CD4-positive, alpha-beta T cell (primary cell): ENCODE results near the gene HPD. TPM values are rescaled to one million over a fixed set of nuclear protein-coding genes. Genes with fewer than 3 reads are reported as not detected.
"Not testable (repeated sequence)": the region's sequence is repeated elsewhere in the genome, so short reads cannot be mapped to it uniquely, and the experiment has no call there.

Experiments
- ATAC-seq: fragments of 200-7000 bp; cut with Tn5 transposase; one replicate; pipeline ENCODE4 v1.10.0; 2022; ENCODE audit warnings: mild to moderate bottlenecking; ENCODE audit not compliant: poor library complexity
- CTCF ChIA-PET: fragments of 350-600 bp; sonication (Branson Sonifier 250); formaldehyde crosslinking; loops from one replicate; lab custom pipeline; 2021; ENCODE audit warnings: antibody characterized with exemption, inconsistent platforms; lab: Charles Lee
- POLR2A ChIA-PET: fragments of 350-600 bp; sonication (Branson Sonifier 250); formaldehyde crosslinking; loops from one replicate; lab custom pipeline; 2021; ENCODE audit warnings: antibody characterized with exemption, inconsistent platforms; lab: Charles Lee
- DNase-seq, 14 experiments: peaks; one replicate each; pipeline ENCODE4 v3.0.0-alpha.2; 2013 to 2020; ENCODE audit warnings: mixed read lengths in 2 of 14
- H3K27ac ChIP-seq, 2 donors: one replicate each; pipeline versions ENCODE4 v1.5.1 to v1.7.0; 2013; ENCODE audit warnings: low read length in 2 of 2, low read depth in 1 of 2, mild to moderate bottlenecking in 1 of 2
- H3K27me3 ChIP-seq, 2 experiments: 1 replicate in 1 of 2; 2 replicates in 1 of 2; pipeline versions ENCODE4 v1.6.1 to v1.7.0; 2013; ENCODE audit warnings: low read length in 2 of 2, control low read depth in 1 of 2, mild to moderate bottlenecking in 1 of 2, moderate library complexity in 1 of 2; ENCODE audit not compliant: insufficient read depth in 2 of 2, control insufficient read depth in 1 of 2
- H3K36me3 ChIP-seq: one replicate; pipeline ENCODE4 v1.6.1; 2013; ENCODE audit warnings: low read length, control low read depth; ENCODE audit not compliant: insufficient read depth
- H3K4me1 ChIP-seq: one replicate; pipeline ENCODE4 v1.6.1; 2013; ENCODE audit warnings: low read length, control low read depth; ENCODE audit not compliant: insufficient read depth
- H3K4me3 ChIP-seq: one replicate; pipeline ENCODE4 v1.5.1; 2013; ENCODE audit warnings: mild to moderate bottlenecking, low read length, moderate library complexity
- H3K9me3 ChIP-seq, 2 experiments: 1 replicate in 1 of 2; 2 replicates in 1 of 2; pipeline versions ENCODE4 v1.6.1 to v1.7.0; 2013; ENCODE audit warnings: low read length in 2 of 2, mild to moderate bottlenecking in 2 of 2, control low read depth in 1 of 2, moderate library complexity in 1 of 2; ENCODE audit not compliant: control insufficient read depth in 1 of 2, insufficient read depth in 1 of 2
- H3K27ac Mint-ChIP-seq: one replicate; pipeline ENCODE4 v1.8.0; 2020; ENCODE audit warnings: mixed read lengths
- H3K27me3 Mint-ChIP-seq: one replicate; pipeline ENCODE4 v1.8.0; 2021; ENCODE audit warnings: mixed read lengths
- H3K36me3 Mint-ChIP-seq: one replicate; pipeline ENCODE4 v1.8.0; 2021; ENCODE audit warnings: low read depth, mixed read lengths
- H3K4me1 Mint-ChIP-seq: one replicate; pipeline ENCODE4 v1.8.0; 2021; ENCODE audit warnings: low read depth, mixed read lengths
- H3K4me3 Mint-ChIP-seq: one replicate; pipeline ENCODE4 v1.8.0; 2020; ENCODE audit warnings: mild to moderate bottlenecking, mixed read lengths
- H3K9me3 Mint-ChIP-seq: one replicate; pipeline ENCODE4 v1.8.0; 2020; ENCODE audit warnings: mixed read lengths
- CTCF ChIP-seq: fragments of 200-600 bp; IDR thresholded peaks from one replicate; pipeline ENCODE4 v1.8.0; 2022; ENCODE audit warnings: antibody characterized with exemption, mild to moderate bottlenecking
- intact Hi-C, 2 experiments: fragments of 100-400 bp; cut with DNase I in 1 of 2; cut with micrococcal nuclease in 1 of 2; formaldehyde crosslinking; loops; one replicate each; pipeline versions ENCODE4 v1.15.1 to v1.9.0; 2023 to 2025; cut with DNase I, micrococcal nuclease
- total RNA-seq, 174 experiments: library from RNA in 2 of 174; stranded (reverse) in 2 of 174; gene quantifications; one replicate each; pipeline ENCODE4 v1.2.3 and lab custom pipeline; 2021 to 2026

HPD gene
- total RNA-seq, 2 experiments from 2014 or later: not detected

- intact Hi-C loops: no loop called here
- DNase-seq: no peak
- H3K27me3 ChIP-seq: no peaks in the 10 kb centered on the region
- ChIA-PET CTCF (interaction anchor here (1.0 to 1.3 kb wide), 3 partner anchors 71 to 89 kb away, joined by 3 read pairs; no protein-coding TSS in a partner anchor), POLR2A (no interaction called here)
- Mint-ChIP-seq H3K4me1 (peaks cover 3% of the 10 kb centered on the region), H3K27ac (no peak overlapping the region), H3K27me3 (no peaks in the 10 kb centered on the region), H3K9me3 (no peaks in the 10 kb centered on the region), H3K36me3 (peaks cover under 1% of the 10 kb centered on the region), H3K4me3 (no peak overlapping the region)
- no peak overlapping the region for H3K27ac ChIP-seq
- H3K4me1 ChIP-seq: peaks cover 6% of the 10 kb centered on the region
- ATAC-seq: no peak
- no peaks in the 10 kb centered on the region for H3K9me3 ChIP-seq
- no peak overlapping the region for H3K4me3 ChIP-seq
- no peaks in the 10 kb centered on the region for H3K36me3 ChIP-seq
- TF ChIP-seq CTCF: no peak
These were observed 24.6 kb upstream of the HPD start for GRCh38 chr12:121883315-121883660.

GRCh38 chr12:121876080-121876447 is 17.4 kb upstream of the HPD start:
- H3K4me3 ChIP-seq, H3K4me1 ChIP-seq, H3K27ac Mint-ChIP-seq, H3K27ac ChIP-seq, H3K4me1 Mint-ChIP-seq, H3K36me3 ChIP-seq, POLR2A ChIA-PET, H3K36me3 Mint-ChIP-seq, H3K4me3 Mint-ChIP-seq, H3K27me3 Mint-ChIP-seq, H3K27me3 ChIP-seq, H3K9me3 ChIP-seq, DNase-seq, intact Hi-C loops, ATAC-seq, H3K9me3 Mint-ChIP-seq: not testable (repeated sequence)
- CTCF ChIA-PET: interaction anchor here (1.0 kb wide), 1 partner anchor 81 kb away, joined by 3 read pairs; no protein-coding TSS in a partner anchor

GRCh38 chr12:121875582-121875981 is 16.9 kb upstream of the HPD start:
- Mint-ChIP-seq H3K27ac (no peak overlapping the region), H3K9me3 (no peaks in the 10 kb centered on the region), H3K36me3 (no peaks in the 10 kb centered on the region), H3K4me3 (no peak overlapping the region), H3K27me3 (no peaks in the 10 kb centered on the region), H3K4me1 (no peaks in the 10 kb centered on the region)
- TF ChIP-seq CTCF: no peak
- intact Hi-C loops: no loop called here
- Histone ChIP-seq H3K36me3 (no peaks in the 10 kb centered on the region), H3K27ac (no peak overlapping the region), H3K4me1 (no peaks in the 10 kb centered on the region), H3K9me3 (no peaks in the 10 kb centered on the region), H3K27me3 (no peaks in the 10 kb centered on the region), H3K4me3 (no peak overlapping the region)
- POLR2A ChIA-PET: no interaction called here
- ATAC-seq (no peak), DNase-seq (no peak)
- CTCF ChIA-PET: interaction anchor here (1.0 kb wide), 1 partner anchor 81 kb away, joined by 3 read pairs; no protein-coding TSS in a partner anchor

- TF ChIP-seq CTCF: no peak
- ATAC-seq (no peak), DNase-seq (no peak)
- H3K9me3 Mint-ChIP-seq: no peaks in the 10 kb centered on the region
- Histone ChIP-seq H3K9me3 (no peaks in the 10 kb centered on the region), H3K36me3 (no peaks in the 10 kb centered on the region), H3K4me1 (no peaks in the 10 kb centered on the region), H3K27ac (no peak overlapping the region), H3K4me3 (no peak overlapping the region), H3K27me3 (no peaks in the 10 kb centered on the region)
- no peaks in the 10 kb centered on the region for H3K27me3 Mint-ChIP-seq
- POLR2A ChIA-PET: no interaction called here
- no peak overlapping the region for H3K27ac Mint-ChIP-seq
- H3K4me1 Mint-ChIP-seq: no peaks in the 10 kb centered on the region
- H3K36me3 Mint-ChIP-seq: no peaks in the 10 kb centered on the region
- H3K4me3 Mint-ChIP-seq: no peak overlapping the region
- CTCF ChIA-PET: no interaction called here
- intact Hi-C loops: no loop called here
These were observed 15.4 kb upstream of the HPD start for GRCh38 chr12:121874071-121874470.
